ENCODE data around the gene KRTAP5-7. TPM values are rescaled to one million over a fixed set of nuclear protein-coding genes. Genes with fewer than 3 reads are reported as not detected.

KRTAP5-7 gene
- total and polyA plus RNA-seq, 2 experiments from 2014 or later, result not detected

DNA sequence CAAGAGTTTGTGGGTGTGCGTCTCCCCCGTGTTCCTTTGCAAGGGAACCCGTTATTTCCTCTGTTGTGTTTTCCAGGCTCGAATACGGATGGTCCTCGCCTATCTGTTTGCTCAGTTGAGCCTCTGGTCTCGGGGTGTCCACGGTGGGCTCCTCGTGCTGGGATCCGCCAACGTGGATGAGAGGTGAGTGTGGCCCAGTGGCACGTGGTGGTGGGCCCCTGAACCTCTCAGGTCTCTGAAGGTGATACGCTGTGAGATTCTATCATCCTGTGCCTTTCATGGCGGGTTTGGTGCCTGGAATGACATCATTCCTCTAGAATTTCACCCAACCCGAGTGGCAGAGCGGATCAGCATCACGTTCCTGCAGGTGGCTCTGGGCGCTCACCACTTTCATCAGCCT is 41.6 kb upstream of the KRTAP5-7 start:
- peaks cover 50% of the 10 kb centered on the region for H3K36me3 Mint-ChIP-seq (ENCODE audit: low read depth)
- peaks cover 2% of the 10 kb centered on the region; the same call in 2 of the 3 replicates for H3K4me1 Mint-ChIP-seq
- Histone ChIP-seq H4K20me1 (replicated peaks; ENCODE audit: insufficient read depth) (no peaks in the 10 kb centered on the region), H3K27ac (ENCODE audit: low read depth) (no peak overlapping the region), H3K4me3 (no peak overlapping the region), H3K27me3 (ENCODE audit: insufficient read depth) (no peaks in the 10 kb centered on the region), H3K9me2 (ENCODE audit: insufficient read depth) (no peaks in the 10 kb centered on the region), H2AFZ (no peak overlapping the region), H3K36me3 (ENCODE audit: insufficient read depth) (peaks cover 10% of the 10 kb centered on the region), H3K79me2 (replicated peaks; ENCODE audit: insufficient read depth) (no peaks in the 10 kb centered on the region), H3K4me1 (ENCODE audit: insufficient read depth) (no peaks in the 10 kb centered on the region), H3K4me2 (no peak overlapping the region), H3F3A (replicated peaks; ENCODE audit: low read depth) (no peaks in the 10 kb centered on the region)
- peaks cover 2% of the 10 kb centered on the region for H3K27me3 Mint-ChIP-seq (ENCODE audit: insufficient read depth, low read depth, poor library complexity)
- no peaks in the 10 kb centered on the region for H3K9me3 Mint-ChIP-seq
- TF ChIP-seq CREB1 (CRISPR knock-in tag; IDR thresholded peaks at IDR 0.05; ENCODE audit: low read depth) (no peak), EZH2 (IDR thresholded peaks at IDR 0.05; ENCODE audit: low read depth, unreplicated experiment) (no peak), ZNF331 (CRISPR knock-in tag; IDR thresholded peaks at IDR 0.05; ENCODE audit: low read depth) (no peak), JUNB (IDR thresholded peaks at IDR 0.05; ENCODE audit: unreplicated experiment) (no peak), POLR2AphosphoS5 (IDR thresholded peaks at IDR 0.05; ENCODE audit: low read depth) (no peak), STAT1 (IDR thresholded peaks at IDR 0.05; ENCODE audit: unreplicated experiment) (no peak), EZH2phosphoT487 (IDR thresholded peaks at IDR 0.05; ENCODE audit: unreplicated experiment) (no peak), NANOG (IDR thresholded peaks at IDR 0.05; ENCODE audit: borderline replicate concordance) (no peak), ZNF114 (CRISPR knock-in tag; IDR thresholded peaks at IDR 0.05) (no peak)
- TF ChIP-seq, protein P1, sequence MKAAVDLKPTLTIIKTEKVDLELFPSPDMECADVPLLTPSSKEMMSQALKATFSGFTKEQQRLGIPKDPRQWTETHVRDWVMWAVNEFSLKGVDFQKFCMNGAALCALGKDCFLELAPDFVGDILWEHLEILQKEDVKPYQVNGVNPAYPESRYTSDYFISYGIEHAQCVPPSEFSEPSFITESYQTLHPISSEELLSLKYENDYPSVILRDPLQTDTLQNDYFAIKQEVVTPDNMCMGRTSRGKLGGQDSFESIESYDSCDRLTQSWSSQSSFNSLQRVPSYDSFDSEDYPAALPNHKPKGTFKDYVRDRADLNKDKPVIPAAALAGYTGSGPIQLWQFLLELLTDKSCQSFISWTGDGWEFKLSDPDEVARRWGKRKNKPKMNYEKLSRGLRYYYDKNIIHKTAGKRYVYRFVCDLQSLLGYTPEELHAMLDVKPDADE (IDR thresholded peaks at IDR 0.05), result no peak
- TF ChIP-seq, protein P2, sequence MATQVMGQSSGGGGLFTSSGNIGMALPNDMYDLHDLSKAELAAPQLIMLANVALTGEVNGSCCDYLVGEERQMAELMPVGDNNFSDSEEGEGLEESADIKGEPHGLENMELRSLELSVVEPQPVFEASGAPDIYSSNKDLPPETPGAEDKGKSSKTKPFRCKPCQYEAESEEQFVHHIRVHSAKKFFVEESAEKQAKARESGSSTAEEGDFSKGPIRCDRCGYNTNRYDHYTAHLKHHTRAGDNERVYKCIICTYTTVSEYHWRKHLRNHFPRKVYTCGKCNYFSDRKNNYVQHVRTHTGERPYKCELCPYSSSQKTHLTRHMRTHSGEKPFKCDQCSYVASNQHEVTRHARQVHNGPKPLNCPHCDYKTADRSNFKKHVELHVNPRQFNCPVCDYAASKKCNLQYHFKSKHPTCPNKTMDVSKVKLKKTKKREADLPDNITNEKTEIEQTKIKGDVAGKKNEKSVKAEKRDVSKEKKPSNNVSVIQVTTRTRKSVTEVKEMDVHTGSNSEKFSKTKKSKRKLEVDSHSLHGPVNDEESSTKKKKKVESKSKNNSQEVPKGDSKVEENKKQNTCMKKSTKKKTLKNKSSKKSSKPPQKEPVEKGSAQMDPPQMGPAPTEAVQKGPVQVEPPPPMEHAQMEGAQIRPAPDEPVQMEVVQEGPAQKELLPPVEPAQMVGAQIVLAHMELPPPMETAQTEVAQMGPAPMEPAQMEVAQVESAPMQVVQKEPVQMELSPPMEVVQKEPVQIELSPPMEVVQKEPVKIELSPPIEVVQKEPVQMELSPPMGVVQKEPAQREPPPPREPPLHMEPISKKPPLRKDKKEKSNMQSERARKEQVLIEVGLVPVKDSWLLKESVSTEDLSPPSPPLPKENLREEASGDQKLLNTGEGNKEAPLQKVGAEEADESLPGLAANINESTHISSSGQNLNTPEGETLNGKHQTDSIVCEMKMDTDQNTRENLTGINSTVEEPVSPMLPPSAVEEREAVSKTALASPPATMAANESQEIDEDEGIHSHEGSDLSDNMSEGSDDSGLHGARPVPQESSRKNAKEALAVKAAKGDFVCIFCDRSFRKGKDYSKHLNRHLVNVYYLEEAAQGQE (IDR thresholded peaks at IDR 0.05; ENCODE audit: unreplicated experiment), result no peak
- TF ChIP-seq, protein P3, sequence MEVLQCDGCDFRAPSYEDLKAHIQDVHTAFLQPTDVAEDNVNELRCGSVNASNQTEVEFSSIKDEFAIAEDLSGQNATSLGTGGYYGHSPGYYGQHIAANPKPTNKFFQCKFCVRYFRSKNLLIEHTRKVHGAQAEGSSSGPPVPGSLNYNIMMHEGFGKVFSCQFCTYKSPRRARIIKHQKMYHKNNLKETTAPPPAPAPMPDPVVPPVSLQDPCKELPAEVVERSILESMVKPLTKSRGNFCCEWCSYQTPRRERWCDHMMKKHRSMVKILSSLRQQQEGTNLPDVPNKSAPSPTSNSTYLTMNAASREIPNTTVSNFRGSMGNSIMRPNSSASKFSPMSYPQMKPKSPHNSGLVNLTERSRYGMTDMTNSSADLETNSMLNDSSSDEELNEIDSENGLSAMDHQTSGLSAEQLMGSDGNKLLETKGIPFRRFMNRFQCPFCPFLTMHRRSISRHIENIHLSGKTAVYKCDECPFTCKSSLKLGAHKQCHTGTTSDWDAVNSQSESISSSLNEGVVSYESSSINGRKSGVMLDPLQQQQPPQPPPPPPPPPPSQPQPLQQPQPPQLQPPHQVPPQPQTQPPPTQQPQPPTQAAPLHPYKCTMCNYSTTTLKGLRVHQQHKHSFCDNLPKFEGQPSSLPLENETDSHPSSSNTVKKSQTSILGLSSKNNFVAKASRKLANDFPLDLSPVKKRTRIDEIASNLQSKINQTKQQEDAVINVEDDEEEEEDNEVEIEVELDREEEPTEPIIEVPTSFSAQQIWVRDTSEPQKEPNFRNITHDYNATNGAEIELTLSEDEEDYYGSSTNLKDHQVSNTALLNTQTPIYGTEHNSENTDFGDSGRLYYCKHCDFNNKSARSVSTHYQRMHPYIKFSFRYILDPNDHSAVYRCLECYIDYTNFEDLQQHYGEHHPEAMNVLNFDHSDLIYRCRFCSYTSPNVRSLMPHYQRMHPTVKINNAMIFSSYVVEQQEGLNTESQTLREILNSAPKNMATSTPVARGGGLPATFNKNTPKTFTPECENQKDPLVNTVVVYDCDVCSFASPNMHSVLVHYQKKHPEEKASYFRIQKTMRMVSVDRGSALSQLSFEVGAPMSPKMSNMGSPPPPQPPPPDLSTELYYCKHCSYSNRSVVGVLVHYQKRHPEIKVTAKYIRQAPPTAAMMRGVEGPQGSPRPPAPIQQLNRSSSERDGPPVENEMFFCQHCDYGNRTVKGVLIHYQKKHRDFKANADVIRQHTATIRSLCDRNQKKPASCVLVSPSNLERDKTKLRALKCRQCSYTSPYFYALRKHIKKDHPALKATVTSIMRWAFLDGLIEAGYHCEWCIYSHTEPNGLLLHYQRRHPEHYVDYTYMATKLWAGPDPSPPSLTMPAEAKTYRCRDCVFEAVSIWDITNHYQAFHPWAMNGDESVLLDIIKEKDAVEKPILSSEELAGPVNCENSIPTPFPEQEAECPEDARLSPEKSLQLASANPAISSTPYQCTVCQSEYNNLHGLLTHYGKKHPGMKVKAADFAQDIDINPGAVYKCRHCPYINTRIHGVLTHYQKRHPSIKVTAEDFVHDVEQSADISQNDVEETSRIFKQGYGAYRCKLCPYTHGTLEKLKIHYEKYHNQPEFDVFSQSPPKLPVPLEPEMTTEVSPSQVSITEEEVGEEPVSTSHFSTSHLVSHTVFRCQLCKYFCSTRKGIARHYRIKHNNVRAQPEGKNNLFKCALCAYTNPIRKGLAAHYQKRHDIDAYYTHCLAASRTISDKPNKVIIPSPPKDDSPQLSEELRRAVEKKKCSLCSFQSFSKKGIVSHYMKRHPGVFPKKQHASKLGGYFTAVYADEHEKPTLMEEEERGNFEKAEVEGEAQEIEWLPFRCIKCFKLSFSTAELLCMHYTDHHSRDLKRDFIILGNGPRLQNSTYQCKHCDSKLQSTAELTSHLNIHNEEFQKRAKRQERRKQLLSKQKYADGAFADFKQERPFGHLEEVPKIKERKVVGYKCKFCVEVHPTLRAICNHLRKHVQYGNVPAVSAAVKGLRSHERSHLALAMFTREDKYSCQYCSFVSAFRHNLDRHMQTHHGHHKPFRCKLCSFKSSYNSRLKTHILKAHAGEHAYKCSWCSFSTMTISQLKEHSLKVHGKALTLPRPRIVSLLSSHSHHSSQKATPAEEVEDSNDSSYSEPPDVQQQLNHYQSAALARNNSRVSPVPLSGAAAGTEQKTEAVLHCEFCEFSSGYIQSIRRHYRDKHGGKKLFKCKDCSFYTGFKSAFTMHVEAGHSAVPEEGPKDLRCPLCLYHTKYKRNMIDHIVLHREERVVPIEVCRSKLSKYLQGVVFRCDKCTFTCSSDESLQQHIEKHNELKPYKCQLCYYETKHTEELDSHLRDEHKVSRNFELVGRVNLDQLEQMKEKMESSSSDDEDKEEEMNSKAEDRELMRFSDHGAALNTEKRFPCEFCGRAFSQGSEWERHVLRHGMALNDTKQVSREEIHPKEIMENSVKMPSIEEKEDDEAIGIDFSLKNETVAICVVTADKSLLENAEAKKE (CRISPR knock-in tag; IDR thresholded peaks at IDR 0.05), result no peak
- TF ChIP-seq, protein P4, sequence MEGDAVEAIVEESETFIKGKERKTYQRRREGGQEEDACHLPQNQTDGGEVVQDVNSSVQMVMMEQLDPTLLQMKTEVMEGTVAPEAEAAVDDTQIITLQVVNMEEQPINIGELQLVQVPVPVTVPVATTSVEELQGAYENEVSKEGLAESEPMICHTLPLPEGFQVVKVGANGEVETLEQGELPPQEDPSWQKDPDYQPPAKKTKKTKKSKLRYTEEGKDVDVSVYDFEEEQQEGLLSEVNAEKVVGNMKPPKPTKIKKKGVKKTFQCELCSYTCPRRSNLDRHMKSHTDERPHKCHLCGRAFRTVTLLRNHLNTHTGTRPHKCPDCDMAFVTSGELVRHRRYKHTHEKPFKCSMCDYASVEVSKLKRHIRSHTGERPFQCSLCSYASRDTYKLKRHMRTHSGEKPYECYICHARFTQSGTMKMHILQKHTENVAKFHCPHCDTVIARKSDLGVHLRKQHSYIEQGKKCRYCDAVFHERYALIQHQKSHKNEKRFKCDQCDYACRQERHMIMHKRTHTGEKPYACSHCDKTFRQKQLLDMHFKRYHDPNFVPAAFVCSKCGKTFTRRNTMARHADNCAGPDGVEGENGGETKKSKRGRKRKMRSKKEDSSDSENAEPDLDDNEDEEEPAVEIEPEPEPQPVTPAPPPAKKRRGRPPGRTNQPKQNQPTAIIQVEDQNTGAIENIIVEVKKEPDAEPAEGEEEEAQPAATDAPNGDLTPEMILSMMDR (conservative IDR thresholded peaks at IDR 0.05; ENCODE audit: low read depth in 2 of 2), result no peak
- ATAC-seq (no peak), DNase-seq (ENCODE audit: low spot score) (no peak)
- no peak overlapping the region for H3K4me3 Mint-ChIP-seq
- H3K27ac Mint-ChIP-seq, result no peak overlapping the region
